Astrocyte of the cerebellum (primary cell): ENCODE data around the gene IFNAR1.

Experiments used
- DNase-seq: peaks from one replicate; pipeline ENCODE4 v3.0.0-alpha.2; 2011; ENCODE audit warnings: low read depth
- H3K4me3 ChIP-seq: 2 replicates; pipeline ENCODE4 v1.5.1; 2011; ENCODE audit warnings: mild to moderate bottlenecking, low read depth, low read length, moderate library complexity
- in situ Hi-C: cut with HindIII; loops from 2 replicates; pipeline ENCODE4 v1.10.0; 2017; ENCODE audit warnings: low sequenced_read_pairs
- TF ChIP-seq, protein P1 (sequence below): IDR thresholded peaks from 2 replicates; pipeline ENCODE4 v1.5.1; 2012; ENCODE audit warnings: low read length, low read depth, moderate library complexity, mild to moderate bottlenecking; ENCODE audit errors: missing control alignments

IFNAR1 gene

DNA sequence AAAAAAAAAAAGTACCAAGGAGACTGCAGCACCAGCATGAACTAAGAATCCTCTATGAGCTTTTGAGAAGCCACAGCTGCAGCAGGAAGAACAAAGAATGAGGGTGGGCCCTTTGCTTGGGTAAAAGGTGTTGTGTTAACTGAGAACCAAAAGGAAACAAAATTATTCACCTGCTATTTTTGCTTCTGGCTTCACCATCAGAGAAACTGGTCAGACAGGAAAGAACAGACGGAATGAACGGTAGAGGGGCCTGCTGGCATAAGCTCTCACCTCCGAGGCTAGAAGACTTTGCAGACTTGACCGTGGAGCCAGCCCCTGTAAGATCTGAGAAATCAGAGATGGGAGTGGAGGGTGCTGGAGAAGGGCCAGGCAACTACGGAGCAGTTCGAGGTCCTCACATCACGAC is 31.0 kb upstream of the IFNAR1 start:
- TF ChIP-seq, protein P1, sequence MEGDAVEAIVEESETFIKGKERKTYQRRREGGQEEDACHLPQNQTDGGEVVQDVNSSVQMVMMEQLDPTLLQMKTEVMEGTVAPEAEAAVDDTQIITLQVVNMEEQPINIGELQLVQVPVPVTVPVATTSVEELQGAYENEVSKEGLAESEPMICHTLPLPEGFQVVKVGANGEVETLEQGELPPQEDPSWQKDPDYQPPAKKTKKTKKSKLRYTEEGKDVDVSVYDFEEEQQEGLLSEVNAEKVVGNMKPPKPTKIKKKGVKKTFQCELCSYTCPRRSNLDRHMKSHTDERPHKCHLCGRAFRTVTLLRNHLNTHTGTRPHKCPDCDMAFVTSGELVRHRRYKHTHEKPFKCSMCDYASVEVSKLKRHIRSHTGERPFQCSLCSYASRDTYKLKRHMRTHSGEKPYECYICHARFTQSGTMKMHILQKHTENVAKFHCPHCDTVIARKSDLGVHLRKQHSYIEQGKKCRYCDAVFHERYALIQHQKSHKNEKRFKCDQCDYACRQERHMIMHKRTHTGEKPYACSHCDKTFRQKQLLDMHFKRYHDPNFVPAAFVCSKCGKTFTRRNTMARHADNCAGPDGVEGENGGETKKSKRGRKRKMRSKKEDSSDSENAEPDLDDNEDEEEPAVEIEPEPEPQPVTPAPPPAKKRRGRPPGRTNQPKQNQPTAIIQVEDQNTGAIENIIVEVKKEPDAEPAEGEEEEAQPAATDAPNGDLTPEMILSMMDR: no peak
- no peak overlapping the region for H3K4me3 ChIP-seq
- in situ Hi-C loops: no loop called here
- no peak for DNase-seq

DNA sequence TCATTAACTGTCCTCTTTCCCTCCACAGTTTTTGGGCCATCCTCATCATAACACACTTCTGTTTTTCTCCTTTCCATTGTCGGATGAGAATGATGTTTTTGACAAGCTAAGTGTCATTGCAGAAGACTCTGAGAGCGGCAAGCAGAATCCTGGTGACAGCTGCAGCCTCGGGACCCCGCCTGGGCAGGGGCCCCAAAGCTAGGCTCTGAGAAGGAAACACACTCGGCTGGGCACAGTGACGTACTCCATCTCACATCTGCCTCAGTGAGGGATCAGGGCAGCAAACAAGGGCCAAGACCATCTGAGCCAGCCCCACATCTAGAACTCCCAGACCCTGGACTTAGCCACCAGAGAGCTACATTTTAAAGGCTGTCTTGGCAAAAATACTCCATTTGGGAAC is 28.6 kb upstream of the IFNAR1 start:
- no peak overlapping the region for H3K4me3 ChIP-seq
- in situ Hi-C loops: no loop called here
- DNase-seq: no peak
- TF ChIP-seq, protein P1: no peak

DNA sequence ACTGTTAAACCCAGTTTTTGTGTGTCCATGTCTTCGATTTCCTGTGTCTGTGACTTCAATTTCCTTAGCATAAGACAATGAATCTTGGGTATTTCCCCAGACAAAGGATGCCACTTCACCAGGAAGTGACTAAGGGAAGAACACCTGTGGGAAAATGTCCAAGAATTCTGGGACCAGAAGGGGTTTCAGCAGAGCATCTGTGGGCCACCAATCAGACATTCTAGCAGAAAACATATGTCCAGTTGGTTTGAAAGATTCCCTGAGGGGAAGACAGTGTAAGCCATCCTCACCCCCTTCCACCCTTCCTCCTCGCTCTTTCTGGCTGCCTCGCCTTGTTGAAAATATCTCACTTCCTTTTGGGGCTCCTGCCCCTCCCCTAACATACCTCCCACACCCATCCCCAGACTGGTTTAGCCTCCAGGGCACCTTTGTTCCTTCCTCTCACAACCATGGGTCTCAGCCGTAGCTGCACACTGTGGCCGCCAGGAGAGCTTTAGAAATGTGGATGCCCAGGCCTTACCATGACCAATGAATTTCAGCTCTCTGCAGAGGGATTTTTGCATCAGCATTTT is 25.5 kb upstream of the IFNAR1 start:
- no peak for DNase-seq
- TF ChIP-seq, protein P1: no peak
- no peak overlapping the region for H3K4me3 ChIP-seq
- in situ Hi-C loops: no loop called here

DNA sequence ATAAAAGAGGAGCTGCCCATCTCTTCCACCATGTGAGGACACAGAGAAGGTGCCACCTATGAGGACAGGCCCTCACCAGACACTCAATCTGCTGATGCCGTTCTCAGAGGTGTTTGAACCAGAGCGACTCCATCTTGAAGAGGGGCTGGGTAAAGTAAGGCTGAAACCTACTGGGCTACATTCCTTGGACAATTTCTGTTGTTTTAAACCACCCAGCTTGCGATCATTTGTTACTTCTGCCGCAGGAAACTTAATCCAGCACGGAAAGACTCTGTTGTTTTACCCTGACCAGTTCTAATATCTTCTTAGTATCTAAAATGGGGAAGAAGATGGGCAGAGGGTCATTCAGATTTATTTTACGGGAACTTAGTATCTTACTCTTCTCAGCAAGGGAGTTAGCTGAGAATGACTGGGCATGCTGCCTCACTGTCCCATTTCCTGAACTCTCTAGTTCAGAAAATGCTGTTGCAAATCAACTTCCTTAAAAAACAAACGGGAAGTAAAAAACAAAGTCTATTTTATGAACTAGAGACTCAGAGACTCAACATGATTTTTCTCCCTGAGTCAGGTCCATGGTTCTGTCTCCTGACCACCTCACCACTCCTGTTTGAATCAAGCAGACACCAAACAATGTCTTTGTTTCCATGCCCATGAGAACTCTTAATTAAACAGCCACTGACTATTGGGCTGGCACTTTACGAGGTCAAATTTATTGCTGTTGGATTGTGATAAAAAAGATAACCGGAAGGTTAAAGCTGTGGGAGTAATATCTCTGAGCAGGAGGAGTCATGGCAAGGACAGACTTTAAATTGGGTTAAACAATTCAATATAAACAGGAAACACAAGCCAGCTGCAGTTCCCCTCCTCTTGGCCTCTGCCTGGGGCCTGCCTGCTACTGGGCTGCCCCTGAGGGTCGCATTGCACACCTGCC is 23.8 kb upstream of the IFNAR1 start:
- no peak overlapping the region for H3K4me3 ChIP-seq
- in situ Hi-C loops: no loop called here
- DNase-seq: no peak
- TF ChIP-seq, protein P1: no peak

DNA sequence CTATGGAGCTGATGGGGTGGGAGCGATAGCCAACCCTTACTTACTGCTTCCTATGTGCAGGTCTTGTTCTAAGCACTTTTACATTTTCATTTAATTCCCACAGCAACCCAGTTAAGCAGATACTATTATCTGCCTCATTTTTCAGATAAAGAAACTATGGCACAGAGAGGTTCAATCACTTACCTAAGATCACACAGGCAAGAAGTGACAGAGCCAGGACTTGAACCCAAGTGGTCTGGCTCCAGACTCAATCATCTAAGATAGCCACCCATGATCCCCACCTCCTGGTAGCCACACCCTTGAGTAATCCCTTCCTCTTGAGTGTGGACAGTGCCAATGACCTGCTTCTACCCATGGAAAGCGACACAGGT is 23.2 kb upstream of the IFNAR1 start:
- no peak overlapping the region for H3K4me3 ChIP-seq
- TF ChIP-seq, protein P1: no peak

DNA sequence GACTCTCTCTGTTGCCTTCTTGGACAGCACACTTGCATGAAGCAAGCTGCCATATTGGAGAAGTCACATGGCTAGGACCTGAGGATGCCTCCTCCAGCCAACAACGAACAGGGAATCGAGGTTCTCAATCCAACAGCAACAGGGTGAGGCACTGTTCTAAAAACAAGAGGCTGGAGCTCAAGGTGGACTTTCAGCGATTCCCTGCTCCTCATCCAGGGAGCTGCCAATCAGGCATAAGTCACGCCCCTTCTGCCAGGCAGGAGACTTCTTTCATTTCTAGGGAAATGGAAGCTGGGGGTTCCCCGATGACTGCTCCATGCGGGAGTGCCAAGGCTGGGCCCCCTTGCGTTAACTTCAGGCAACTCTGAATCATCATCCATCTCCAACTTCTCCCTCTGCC is 22.7 kb upstream of the IFNAR1 start:
- in situ Hi-C loops: no loop called here
- DNase-seq: no peak
- H3K4me3 ChIP-seq: no peak overlapping the region
- TF ChIP-seq, protein P1: no peak

More for the DNA sequence above, 23.2 kb upstream of the IFNAR1 start:
- in situ Hi-C loops: no loop called here
- no peak for DNase-seq
